GM12872 (cell line): ENCODE data around the gene MNX1.

Source experiments
- CTCF ChIP-seq: IDR thresholded peaks from 3 replicates; pipeline ENCODE4 v1.5.1; 2011; ENCODE audit warnings: low read depth, mild to moderate bottlenecking, low read length, moderate library complexity; ENCODE audit not compliant: insufficient read depth

Gene MNX1

GRCh38 chr7:157010588-157011332, at the start of gene MNX1:
Gene MNX1 (minus strand): TSS chr7:157010663. CDS start chr7:157010350, 313 bp downstream.
- TF ChIP-seq CTCF: no peak

DNA sequence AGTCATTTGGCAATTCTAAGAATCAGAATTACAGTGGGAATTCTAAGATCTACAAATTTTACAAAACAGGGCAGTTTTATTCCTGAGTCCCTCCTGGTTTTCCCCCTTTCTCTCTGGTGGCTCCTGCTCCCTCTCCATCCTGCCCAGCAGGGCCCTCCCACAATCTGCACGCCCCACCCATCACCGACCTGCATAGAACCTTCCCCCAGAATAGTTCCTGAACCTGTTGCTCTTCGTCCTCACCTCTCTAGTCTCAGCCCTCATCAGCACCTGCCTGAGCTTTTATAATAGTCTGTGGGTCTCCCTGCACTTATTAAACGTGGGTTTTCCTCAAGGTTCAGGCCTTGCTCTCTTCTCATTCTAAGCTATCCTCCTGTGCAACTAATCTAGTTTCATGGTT, 49.1 kb upstream of the MNX1 start:
- TF ChIP-seq CTCF: no peak

GRCh38 chr7:157058701-157059100, 48.2 kb upstream of the MNX1 start:
- TF ChIP-seq CTCF: no peak

DNA sequence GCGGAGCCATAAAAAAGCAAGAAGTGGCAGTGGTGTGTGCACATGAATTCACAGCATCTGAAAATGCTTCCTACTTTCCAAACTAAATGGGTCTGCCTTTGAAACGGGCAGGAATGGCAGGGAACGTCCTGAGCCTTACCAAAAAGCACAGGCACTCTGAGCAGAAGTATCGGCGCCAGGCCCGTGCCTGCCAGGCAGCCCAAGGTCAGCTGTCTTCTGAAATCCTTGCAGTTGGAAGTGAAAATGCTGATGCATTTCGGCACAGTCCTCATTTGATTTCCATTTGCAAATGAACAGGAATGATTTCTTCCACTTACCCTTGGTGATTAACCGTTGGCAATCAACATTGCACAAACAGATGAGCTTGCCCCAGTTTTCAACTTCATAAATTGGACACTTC, 47.6 kb upstream of the MNX1 start:
- TF ChIP-seq CTCF: no peak

GRCh38 chr7:157056957-157057902, 46.8 kb upstream of the MNX1 start:
- no peak for TF ChIP-seq CTCF

- TF ChIP-seq CTCF: no peak
These were observed 45.8 kb upstream of the MNX1 start for GRCh38 chr7:157056246-157056645.

- no peak for TF ChIP-seq CTCF
These were observed 44.5 kb upstream of the MNX1 start for GRCh38 chr7:157054927-157055326.
